ENCODE measurements around the gene PLEKHG4.

The PLEKHG4 gene

DNA sequence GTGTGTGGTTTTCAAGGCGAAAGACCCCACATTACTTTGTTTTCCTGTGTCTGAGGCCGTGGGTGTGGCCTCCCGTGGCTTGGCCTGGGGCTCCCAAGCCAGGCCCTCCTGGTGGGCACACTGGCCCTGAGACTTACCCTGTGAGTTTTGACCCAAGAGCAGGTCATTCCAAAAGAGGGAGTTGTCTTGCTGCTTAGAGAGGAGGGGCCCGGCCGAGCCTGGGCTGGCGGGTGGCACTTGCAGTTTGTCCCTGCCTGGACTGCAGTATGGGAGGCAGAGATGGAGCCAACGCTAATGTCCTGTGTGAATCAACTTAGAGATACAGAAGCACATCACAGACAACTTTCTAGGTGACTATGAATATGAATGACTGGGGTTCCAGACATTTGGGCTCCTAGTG lies 22.7 kb downstream of the PLEKHG4 start:
- Histone ChIP-seq H3K14ac (ENCODE audit: low read length) (no peak overlapping the region), H3K18ac (ENCODE audit: low read length) (no peak overlapping the region), H2AFZ (ENCODE audit: insufficient read depth, low read length, poor library complexity) (no peak overlapping the region), H3K27me3 (ENCODE audit: insufficient read depth, low read length) (no peaks in the 10 kb centered on the region), H4K91ac (ENCODE audit: low read depth, low read length) (no peak overlapping the region), H3K9me3 (ENCODE audit: insufficient read depth, low read depth, low read length) (peaks cover 1% of the 10 kb centered on the region), H3K4me1 (ENCODE audit: control insufficient read depth in 1 of 2, insufficient read depth in 2 of 2, low read length in 2 of 2) (no peaks in the 10 kb centered on the region), H3K23ac (ENCODE audit: low read length) (no peak overlapping the region), H2AK5ac (ENCODE audit: low read length) (no peak overlapping the region), H3K9ac (ENCODE audit: low read length) (no peak overlapping the region), H3K4me3 (ENCODE audit: low read depth, low read length) (no peak overlapping the region), H3K4me2 (ENCODE audit: low read length) (no peak overlapping the region), H4K12ac (ENCODE audit: low read depth, low read length) (no peak overlapping the region), H3K36me3 (ENCODE audit: control insufficient read depth in 1 of 2, insufficient read depth in 2 of 2, low read length in 2 of 2) (no peaks in the 10 kb centered on the region), H3K4ac (ENCODE audit: low read depth, low read length) (no peak overlapping the region), H2BK120ac (ENCODE audit: insufficient read depth, low read length, poor library complexity) (no peak overlapping the region), H3K79me2 (ENCODE audit: control insufficient read depth, insufficient read depth, low read length, poor library complexity) (no peaks in the 10 kb centered on the region), H2BK12ac (ENCODE audit: low read length) (no peak overlapping the region), H2BK5ac (ENCODE audit: low read depth, low read length, poor library complexity) (no peak overlapping the region), H3K27ac (ENCODE audit: low read depth, low read length) (no peak overlapping the region), H4K8ac (ENCODE audit: low read depth, low read length) (no peak overlapping the region), H3K79me1 (ENCODE audit: low read length) (no peaks in the 10 kb centered on the region)
- DNase-seq, result no peak
- no CpG with 5 or more reads among the region's 7 CpGs for WGBS (ENCODE audit: extremely low coverage, insufficient coverage, insufficient read length)

DNA sequence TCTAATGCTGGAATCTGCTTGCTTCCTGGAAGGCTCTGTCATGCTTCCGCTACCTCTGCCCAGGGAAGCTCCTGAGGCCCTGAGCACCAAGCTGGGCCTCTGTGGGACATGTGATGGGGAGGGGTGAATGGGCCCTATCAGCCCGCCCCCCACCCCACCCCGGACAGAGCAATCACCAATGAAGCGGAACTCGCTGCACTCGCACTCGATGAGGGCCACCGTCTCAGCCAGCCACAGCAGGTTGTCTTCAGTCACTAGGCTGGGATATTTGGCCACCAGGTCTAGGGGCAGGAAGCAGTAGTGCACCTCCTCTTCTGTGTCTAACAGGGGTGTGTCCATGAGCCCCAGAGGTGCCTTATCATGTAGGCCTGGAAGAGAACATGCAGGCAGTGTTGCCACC lies 23.6 kb downstream of the PLEKHG4 start:
- no CpG with 5 or more reads among the region's 8 CpGs for WGBS (ENCODE audit: extremely low coverage, insufficient coverage, insufficient read length)
- no peak overlapping the region for H2BK120ac ChIP-seq (ENCODE audit: insufficient read depth, low read length, poor library complexity)
- H3K9me3 ChIP-seq (ENCODE audit: insufficient read depth, low read depth, low read length), result peaks cover 1% of the 10 kb centered on the region
- H4K91ac ChIP-seq (ENCODE audit: low read depth, low read length), result no peak overlapping the region
- no peak overlapping the region for H3K4ac ChIP-seq (ENCODE audit: low read depth, low read length)
- no peaks in the 10 kb centered on the region for H3K79me2 ChIP-seq (ENCODE audit: control insufficient read depth, insufficient read depth, low read length, poor library complexity)
- no peak overlapping the region for H3K23ac ChIP-seq (ENCODE audit: low read length)
- no peaks in the 10 kb centered on the region for H3K79me1 ChIP-seq (ENCODE audit: low read length)
- no peak overlapping the region for H2AFZ ChIP-seq (ENCODE audit: insufficient read depth, low read length, poor library complexity)
- H3K9ac ChIP-seq (ENCODE audit: low read length), result no peak overlapping the region
- H3K4me2 ChIP-seq (ENCODE audit: low read length), result no peak overlapping the region
- H3K4me1 ChIP-seq (ENCODE audit: control insufficient read depth in 1 of 2, insufficient read depth in 2 of 2, low read length in 2 of 2), result no peaks in the 10 kb centered on the region
- DNase-seq, result no peak
- H3K18ac ChIP-seq (ENCODE audit: low read length), result no peak overlapping the region
- no peak overlapping the region for H2BK5ac ChIP-seq (ENCODE audit: low read depth, low read length, poor library complexity)
- H3K4me3 ChIP-seq (ENCODE audit: low read depth, low read length), result no peak overlapping the region
- no peaks in the 10 kb centered on the region for H3K36me3 ChIP-seq (ENCODE audit: control insufficient read depth in 1 of 2, insufficient read depth in 2 of 2, low read length in 2 of 2)
- H4K12ac ChIP-seq (ENCODE audit: low read depth, low read length), result no peak overlapping the region
- no peak overlapping the region for H4K8ac ChIP-seq (ENCODE audit: low read depth, low read length)
- H2BK12ac ChIP-seq (ENCODE audit: low read length), result no peak overlapping the region
- no peak overlapping the region for H3K27ac ChIP-seq (ENCODE audit: low read depth, low read length)
- H3K27me3 ChIP-seq (ENCODE audit: insufficient read depth, low read length), result no peaks in the 10 kb centered on the region
- H3K14ac ChIP-seq (ENCODE audit: low read length), result no peak overlapping the region
- H2AK5ac ChIP-seq (ENCODE audit: low read length), result no peak overlapping the region

DNA sequence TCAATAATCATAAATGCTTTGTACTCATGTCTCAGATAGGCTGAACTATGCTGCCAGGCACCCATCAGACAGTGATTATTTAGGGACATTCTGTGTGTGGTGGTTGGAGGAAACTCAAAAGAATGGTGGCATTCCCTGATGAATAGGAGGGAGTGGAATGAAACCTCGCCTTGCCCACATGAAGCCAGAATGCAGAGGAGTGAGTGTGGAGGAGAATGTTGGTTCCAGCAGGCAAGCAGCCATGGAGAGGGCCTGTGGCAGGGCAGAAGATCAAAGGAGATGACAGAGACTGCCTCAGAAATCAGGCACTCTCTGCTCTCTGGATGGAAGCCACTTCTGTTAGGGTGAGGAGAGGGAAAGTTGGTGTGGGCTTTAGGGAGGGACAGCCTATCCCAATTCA lies 24.7 kb downstream of the PLEKHG4 start:
- Histone ChIP-seq H4K12ac (ENCODE audit: low read depth, low read length) (no peak overlapping the region), H3K79me2 (ENCODE audit: control insufficient read depth, insufficient read depth, low read length, poor library complexity) (no peaks in the 10 kb centered on the region), H2AFZ (ENCODE audit: insufficient read depth, low read length, poor library complexity) (no peak overlapping the region), H2BK120ac (ENCODE audit: insufficient read depth, low read length, poor library complexity) (no peak overlapping the region), H3K4me3 (ENCODE audit: low read depth, low read length) (no peak overlapping the region), H3K4me2 (ENCODE audit: low read length) (no peak overlapping the region), H3K14ac (ENCODE audit: low read length) (no peak overlapping the region), H2AK5ac (ENCODE audit: low read length) (no peak overlapping the region), H3K4me1 (ENCODE audit: control insufficient read depth in 1 of 2, insufficient read depth in 2 of 2, low read length in 2 of 2) (no peaks in the 10 kb centered on the region), H4K8ac (ENCODE audit: low read depth, low read length) (no peak overlapping the region), H4K91ac (ENCODE audit: low read depth, low read length) (no peak overlapping the region), H3K9me3 (ENCODE audit: insufficient read depth, low read depth, low read length) (peaks cover 1% of the 10 kb centered on the region), H3K9ac (ENCODE audit: low read length) (no peak overlapping the region), H3K4ac (ENCODE audit: low read depth, low read length) (no peak overlapping the region), H3K27ac (ENCODE audit: low read depth, low read length) (no peak overlapping the region), H3K27me3 (ENCODE audit: insufficient read depth, low read length) (no peaks in the 10 kb centered on the region), H3K36me3 (ENCODE audit: control insufficient read depth in 1 of 2, insufficient read depth in 2 of 2, low read length in 2 of 2) (no peaks in the 10 kb centered on the region), H2BK12ac (ENCODE audit: low read length) (no peak overlapping the region), H3K18ac (ENCODE audit: low read length) (no peak overlapping the region), H3K79me1 (ENCODE audit: low read length) (no peaks in the 10 kb centered on the region), H3K23ac (ENCODE audit: low read length) (no peak overlapping the region), H2BK5ac (ENCODE audit: low read depth, low read length, poor library complexity) (no peak overlapping the region)
- DNase-seq, result peak; percentile 40 to 74
- WGBS (ENCODE audit: extremely low coverage, insufficient coverage, insufficient read length), result no CpG with 5 or more reads among the region's 1 CpG

DNA sequence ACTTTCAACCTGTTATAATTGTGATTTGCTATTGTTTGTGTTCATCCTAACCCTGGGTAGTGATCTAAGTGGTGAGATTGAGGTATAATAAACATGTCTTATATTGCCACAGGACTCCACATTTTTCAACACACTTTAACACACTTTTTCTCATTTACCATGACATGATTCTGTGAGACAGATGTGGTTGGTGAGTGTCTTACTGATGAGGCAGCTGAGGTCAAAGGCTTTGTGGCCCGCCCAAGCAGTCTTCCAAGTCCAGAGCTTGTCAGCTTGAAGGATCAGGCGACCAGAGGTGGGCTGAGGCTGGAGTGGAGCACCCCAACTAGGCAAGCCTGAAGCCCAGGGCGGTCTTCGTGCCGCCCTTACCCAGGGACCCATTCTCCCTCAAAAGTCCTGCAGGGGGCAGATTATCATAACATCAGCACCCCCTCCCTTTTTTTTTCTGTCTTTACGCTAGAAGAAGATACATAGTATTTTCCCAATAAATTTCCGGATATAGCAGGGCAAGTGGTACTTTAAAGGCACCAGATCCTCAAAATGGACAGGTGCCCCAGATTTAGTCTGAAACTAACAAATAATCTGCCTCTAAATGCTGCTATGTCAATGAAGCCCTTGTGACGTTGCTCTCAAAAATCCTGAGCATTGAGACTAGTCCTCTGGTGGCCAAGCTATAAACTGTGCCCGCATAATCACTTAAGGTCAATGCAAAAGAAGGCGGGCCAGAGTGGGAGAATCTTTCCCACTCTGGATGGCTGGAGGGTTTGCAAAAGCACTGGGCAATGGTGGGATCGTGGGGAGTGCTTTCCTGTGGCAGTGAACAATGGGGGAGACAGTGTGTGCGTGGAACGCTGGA lies 26.1 kb downstream of the PLEKHG4 start:
- DNase-seq, result no peak
- Histone ChIP-seq H2BK12ac (ENCODE audit: low read length) (no peak overlapping the region), H3K36me3 (ENCODE audit: control insufficient read depth in 1 of 2, insufficient read depth in 2 of 2, low read length in 2 of 2) (no peaks in the 10 kb centered on the region), H4K91ac (ENCODE audit: low read depth, low read length) (no peak overlapping the region), H3K9me3 (ENCODE audit: insufficient read depth, low read depth, low read length) (peaks cover 1% of the 10 kb centered on the region), H3K4me2 (ENCODE audit: low read length) (no peak overlapping the region), H3K79me2 (ENCODE audit: control insufficient read depth, insufficient read depth, low read length, poor library complexity) (no peaks in the 10 kb centered on the region), H3K9ac (ENCODE audit: low read length) (no peak overlapping the region), H3K18ac (ENCODE audit: low read length) (no peak overlapping the region), H3K27me3 (ENCODE audit: insufficient read depth, low read length) (no peaks in the 10 kb centered on the region), H3K4me3 (ENCODE audit: low read depth, low read length) (no peak overlapping the region), H4K12ac (ENCODE audit: low read depth, low read length) (no peak overlapping the region), H3K23ac (ENCODE audit: low read length) (no peak overlapping the region), H3K27ac (ENCODE audit: low read depth, low read length) (no peak overlapping the region), H2BK5ac (ENCODE audit: low read depth, low read length, poor library complexity) (no peak overlapping the region), H3K14ac (ENCODE audit: low read length) (no peak overlapping the region), H2AFZ (ENCODE audit: insufficient read depth, low read length, poor library complexity) (no peak overlapping the region), H2AK5ac (ENCODE audit: low read length) (no peak overlapping the region), H3K4ac (ENCODE audit: low read depth, low read length) (no peak overlapping the region), H3K4me1 (ENCODE audit: control insufficient read depth in 1 of 2, insufficient read depth in 2 of 2, low read length in 2 of 2) (no peaks in the 10 kb centered on the region), H4K8ac (ENCODE audit: low read depth, low read length) (no peak overlapping the region), H3K79me1 (ENCODE audit: low read length) (no peaks in the 10 kb centered on the region), H2BK120ac (ENCODE audit: insufficient read depth, low read length, poor library complexity) (no peak overlapping the region)
- WGBS (ENCODE audit: extremely low coverage, insufficient coverage, insufficient read length), result no CpG with 5 or more reads among the region's 13 CpGs

All from trophoblast cell (in vitro differentiated cells and primary cell).